GM12864 (cell line): Measurements from ENCODE around the gene IKZF2.

Experiments used
- DNase-seq: peaks from one replicate; pipeline ENCODE4 v3.0.0-alpha.2; 2011; ENCODE audit warnings: low read depth
- H3K4me3 ChIP-seq: 2 replicates; pipeline ENCODE4 v1.5.1; 2011; ENCODE audit warnings: mild to moderate bottlenecking, low read depth, low read length, control low read depth
- CTCF ChIP-seq: IDR thresholded peaks from 2 replicates; pipeline ENCODE4 v1.5.1; 2011; ENCODE audit warnings: low read depth, mild to moderate bottlenecking, moderate library complexity, low read length, control low read depth, inconsistent platforms; ENCODE audit errors: missing control alignments

The IKZF2 gene

GRCh38 chr2:213104903-213105202 is 46.6 kb downstream of the IKZF2 start:
- no peak overlapping the region for H3K4me3 ChIP-seq
- no peak for TF ChIP-seq CTCF
- DNase-seq, result no peak

- DNase-seq, result no peak
- no peak for TF ChIP-seq CTCF
- H3K4me3 ChIP-seq, result no peak overlapping the region
Observed at GRCh38 chr2:213104092-213104902, 47.1 kb downstream of the IKZF2 start.

- TF ChIP-seq CTCF, result no peak
- DNase-seq, result no peak
- H3K4me3 ChIP-seq, result no peak overlapping the region
Observed at GRCh38 chr2:213101692-213102460, 49.5 kb downstream of the IKZF2 start.

GRCh38 chr2:213101109-213101508 is 50.3 kb downstream of the IKZF2 start:
- no peak overlapping the region for H3K4me3 ChIP-seq
- no peak for TF ChIP-seq CTCF
- no peak for DNase-seq

- no peak overlapping the region for H3K4me3 ChIP-seq
- DNase-seq, result no peak
- TF ChIP-seq CTCF, result no peak
Observed at GRCh38 chr2:213098612-213099011, 52.8 kb downstream of the IKZF2 start.

- no peak for TF ChIP-seq CTCF
- no peak overlapping the region for H3K4me3 ChIP-seq
- no peak for DNase-seq
Observed at GRCh38 chr2:213091765-213092164, 59.6 kb downstream of the IKZF2 start.
